ENCODE data around the gene PPP2R2B. TPM values are rescaled to one million over a fixed set of nuclear protein-coding genes. Genes with fewer than 3 reads are reported as not detected.
"Not testable (repeated sequence)": the region's sequence is repeated elsewhere in the genome, so short reads cannot be mapped to it uniquely, and the experiment has no call there.

Gene PPP2R2B
- total and polyA plus RNA-seq, 4 donors: 2.0 to 27.3 (median 12.0) TPM

DNA sequence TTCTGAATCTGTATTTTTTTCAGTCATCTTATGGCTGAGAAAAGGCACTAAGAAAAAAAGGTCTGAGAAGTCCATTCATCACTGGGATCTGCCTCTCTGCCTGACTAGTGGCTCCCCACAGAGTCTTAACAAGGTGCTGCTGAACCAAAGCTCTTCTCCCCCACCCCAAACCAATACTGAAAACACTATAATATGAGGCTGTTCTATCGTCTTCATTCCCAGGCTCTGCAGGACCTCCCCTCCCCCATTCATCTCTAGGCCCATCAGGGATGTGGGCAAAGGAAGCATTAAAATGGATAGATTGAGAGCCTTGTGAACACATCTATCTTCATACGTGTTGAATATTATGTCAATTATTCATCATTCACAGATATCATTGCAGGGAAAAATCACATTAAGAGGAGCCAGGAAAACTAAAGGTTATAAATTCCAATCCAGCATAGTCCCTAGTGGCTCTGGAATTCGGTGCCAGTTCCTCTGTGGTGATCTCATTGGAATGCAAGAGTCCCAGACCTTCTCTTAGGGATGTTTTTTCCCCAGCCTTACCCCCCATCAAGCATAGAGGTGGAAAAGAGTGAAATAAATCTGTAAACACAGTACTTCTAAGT lies 318.2 kb downstream of the PPP2R2B start:
- ATAC-seq (ENCODE audit: low FRiP score): no peak
- Histone ChIP-seq H3K4me3 (ENCODE audit: low read length in 2 of 2) (no peak overlapping the region), H3K4me1 (ENCODE audit: control insufficient read depth in 1 of 2, insufficient read depth in 2 of 2, low read length in 2 of 2) (peaks cover 0 to 7% of the 10 kb centered on the region in 2 donors), H3K9me3 (ENCODE audit: control insufficient read depth, low read length) (no peaks in the 10 kb centered on the region), H3K27me3 (ENCODE audit: control insufficient read depth in 1 of 2, insufficient read depth in 2 of 2, low read length in 1 of 2) (no peaks in the 10 kb centered on the region), H3K36me3 (ENCODE audit: control insufficient read depth in 1 of 2, insufficient read depth in 2 of 2, low read length in 1 of 2) (no peaks in the 10 kb centered on the region), H3K27ac (ENCODE audit: low read depth in 1 of 2, low read length in 2 of 2) (peak overlapping the region in 1 of 2 donors; percentile 44)
- no peak for DNase-seq
- intact Hi-C loops (cut with DNase I): no loop called here
- WGBS, 2 donors: 10% methylated on average over 3 of the region's 3 CpGs

GRCh38 chr5:146556884-146557283 lies 321.7 kb downstream of the PPP2R2B start:
- H3K27me3 ChIP-seq (ENCODE audit: control insufficient read depth in 1 of 2, insufficient read depth in 2 of 2, low read length in 1 of 2); H3K4me1 ChIP-seq (ENCODE audit: control insufficient read depth in 1 of 2, insufficient read depth in 2 of 2, low read length in 2 of 2); H3K4me3 ChIP-seq (ENCODE audit: low read length in 2 of 2); H3K9me3 ChIP-seq (ENCODE audit: control insufficient read depth, low read length); ATAC-seq (ENCODE audit: low FRiP score); intact Hi-C loops (cut with DNase I); DNase-seq; H3K27ac ChIP-seq (ENCODE audit: low read depth in 1 of 2, low read length in 2 of 2); H3K36me3 ChIP-seq (ENCODE audit: control insufficient read depth in 1 of 2, insufficient read depth in 2 of 2, low read length in 1 of 2): not testable (repeated sequence)
- 89 to 94% methylated on average over 4 of the region's 4 CpGs for WGBS, 2 donors

GRCh38 chr5:146553446-146553845 lies 325.1 kb downstream of the PPP2R2B start:
- DNase-seq: no peak
- intact Hi-C loops (cut with DNase I): no loop called here
- Histone ChIP-seq H3K27ac (ENCODE audit: low read depth in 1 of 2, low read length in 2 of 2) (no peak overlapping the region), H3K9me3 (ENCODE audit: control insufficient read depth, low read length) (no peaks in the 10 kb centered on the region), H3K4me1 (ENCODE audit: control insufficient read depth in 1 of 2, insufficient read depth in 2 of 2, low read length in 2 of 2) (no peaks in the 10 kb centered on the region), H3K36me3 (ENCODE audit: control insufficient read depth in 1 of 2, insufficient read depth in 2 of 2, low read length in 1 of 2) (no peaks in the 10 kb centered on the region), H3K4me3 (ENCODE audit: low read length in 2 of 2) (no peak overlapping the region), H3K27me3 (ENCODE audit: control insufficient read depth in 1 of 2, insufficient read depth in 2 of 2, low read length in 1 of 2) (no peaks in the 10 kb centered on the region)
- no peak for ATAC-seq (ENCODE audit: low FRiP score)
- WGBS, 2 donors: 55 to 66% methylated on average over 3 of the region's 3 CpGs

- no peaks in the 10 kb centered on the region for H3K9me3 ChIP-seq (ENCODE audit: control insufficient read depth, low read length)
- no peak for ATAC-seq (ENCODE audit: low FRiP score)
- H3K27me3 ChIP-seq (ENCODE audit: control insufficient read depth in 1 of 2, insufficient read depth in 2 of 2, low read length in 1 of 2): no peaks in the 10 kb centered on the region
- no peak for DNase-seq
- H3K36me3 ChIP-seq (ENCODE audit: control insufficient read depth in 1 of 2, insufficient read depth in 2 of 2, low read length in 1 of 2): no peaks in the 10 kb centered on the region
- H3K4me3 ChIP-seq (ENCODE audit: low read length in 2 of 2): no peak overlapping the region
- no peak overlapping the region for H3K27ac ChIP-seq (ENCODE audit: low read depth in 1 of 2, low read length in 2 of 2)
- intact Hi-C loops (cut with DNase I): loop anchor here in 1 of 2 donors (10.0 kb wide), 1 partner anchor 325 kb away; the partner anchor contains the start of gene PPP2R2B
- H3K4me1 ChIP-seq (ENCODE audit: control insufficient read depth in 1 of 2, insufficient read depth in 2 of 2, low read length in 2 of 2): no peaks in the 10 kb centered on the region
Measured at GRCh38 chr5:146549615-146550014, 328.9 kb downstream of the PPP2R2B start.

- 41 to 51% methylated on average over 2 of the region's 2 CpGs for WGBS, 2 donors
- Histone ChIP-seq H3K27ac (ENCODE audit: low read depth in 1 of 2, low read length in 2 of 2) (no peak overlapping the region), H3K36me3 (ENCODE audit: control insufficient read depth in 1 of 2, insufficient read depth in 2 of 2, low read length in 1 of 2) (no peaks in the 10 kb centered on the region), H3K4me1 (ENCODE audit: control insufficient read depth in 1 of 2, insufficient read depth in 2 of 2, low read length in 2 of 2) (no peaks in the 10 kb centered on the region), H3K27me3 (ENCODE audit: control insufficient read depth in 1 of 2, insufficient read depth in 2 of 2, low read length in 1 of 2) (no peaks in the 10 kb centered on the region), H3K4me3 (ENCODE audit: low read length in 2 of 2) (no peak overlapping the region), H3K9me3 (ENCODE audit: control insufficient read depth, low read length) (no peaks in the 10 kb centered on the region)
- no peak for ATAC-seq (ENCODE audit: low FRiP score)
- DNase-seq: no peak
- intact Hi-C loops (cut with DNase I): loop anchor here in 1 of 2 donors (10.0 kb wide), 1 partner anchor 326 kb away; the partner anchor contains the start of gene PPP2R2B
Measured at GRCh38 chr5:146548781-146549449, 329.6 kb downstream of the PPP2R2B start.

GRCh38 chr5:146544232-146544631 lies 334.3 kb downstream of the PPP2R2B start:
- ATAC-seq (ENCODE audit: low FRiP score) (no peak), DNase-seq (no peak)
- Histone ChIP-seq H3K4me3 (ENCODE audit: low read length in 2 of 2) (no peak overlapping the region), H3K27me3 (ENCODE audit: control insufficient read depth in 1 of 2, insufficient read depth in 2 of 2, low read length in 1 of 2) (no peaks in the 10 kb centered on the region), H3K36me3 (ENCODE audit: control insufficient read depth in 1 of 2, insufficient read depth in 2 of 2, low read length in 1 of 2) (no peaks in the 10 kb centered on the region), H3K9me3 (ENCODE audit: control insufficient read depth, low read length) (no peaks in the 10 kb centered on the region), H3K4me1 (ENCODE audit: control insufficient read depth in 1 of 2, insufficient read depth in 2 of 2, low read length in 2 of 2) (no peaks in the 10 kb centered on the region), H3K27ac (ENCODE audit: low read depth in 1 of 2, low read length in 2 of 2) (no peak overlapping the region)
- intact Hi-C loops (cut with DNase I): loop anchor here in 1 of 2 donors (5.0 to 10.0 kb wide), 2 partner anchors 331 to 423 kb away; partner anchors contain the start of gene PPP2R2B

DNA sequence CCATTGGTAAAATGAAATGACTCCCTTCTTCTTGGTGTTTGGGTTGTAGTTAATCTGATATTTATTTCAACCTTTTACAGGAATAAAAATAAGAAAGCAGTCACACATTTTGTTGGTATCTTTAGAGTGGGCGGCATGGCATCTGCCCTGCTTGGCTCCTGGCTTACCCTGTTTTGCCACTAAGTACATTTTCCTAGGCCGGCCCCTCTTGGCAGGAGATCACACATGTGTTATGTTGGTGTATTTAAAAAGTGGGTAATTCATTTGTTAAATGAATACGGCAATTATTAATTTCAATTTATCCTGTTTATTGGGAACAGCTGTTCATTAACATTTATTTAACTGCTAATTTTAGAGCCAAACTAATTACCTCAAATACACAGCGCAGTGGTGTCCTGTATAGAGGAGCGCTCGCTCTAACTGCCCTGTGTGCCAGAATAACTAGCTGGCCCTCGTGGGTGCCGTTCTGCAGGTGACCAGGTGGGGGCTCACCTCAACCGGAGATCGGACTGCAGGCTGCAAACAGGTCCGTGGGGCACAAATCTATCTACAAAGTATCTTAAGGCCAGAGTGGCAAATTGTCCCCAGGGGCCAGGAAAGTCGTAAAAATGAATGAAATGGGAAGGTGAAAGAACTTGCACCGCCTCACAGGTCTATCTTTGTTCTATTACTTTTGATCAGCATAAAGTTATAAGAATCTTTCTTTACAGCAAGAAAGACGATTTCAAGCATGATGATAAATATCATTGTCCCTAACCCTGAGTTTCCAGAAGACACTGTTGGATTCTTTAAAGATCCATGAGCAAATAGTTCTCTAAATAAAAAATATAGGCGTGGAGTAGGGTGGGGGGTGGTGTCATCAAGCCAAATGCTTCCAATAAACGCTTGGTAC lies 336.4 kb downstream of the PPP2R2B start:
- intact Hi-C loops (cut with DNase I): loop anchor here (2.0 to 10.0 kb wide), 3 partner anchors 333 to 425 kb away; partner anchors contain the start of gene PPP2R2B (in 1 of the 2)

DNA sequence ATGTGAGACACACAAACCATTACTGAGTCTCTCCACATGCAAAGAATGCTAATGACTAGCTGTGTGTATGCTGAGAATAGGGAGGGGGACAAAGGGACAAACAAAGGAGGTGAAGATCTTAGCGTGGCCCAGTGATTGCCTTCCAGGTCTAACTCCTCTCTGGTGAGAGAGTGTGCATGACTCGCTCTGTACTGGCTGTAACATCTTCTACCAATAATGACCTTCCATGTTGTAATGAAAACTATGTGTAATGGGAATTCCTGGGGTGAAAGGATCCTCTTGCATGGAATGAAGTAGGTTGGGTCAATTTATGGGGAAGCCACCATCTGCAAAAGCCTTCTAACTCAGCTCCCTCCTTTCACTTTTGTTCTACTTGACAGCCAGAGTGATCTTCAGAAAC lies 338.1 kb downstream of the PPP2R2B start:
- ATAC-seq (ENCODE audit: low FRiP score) (no peak), DNase-seq (no peak)
- Histone ChIP-seq H3K4me1 (ENCODE audit: control insufficient read depth in 1 of 2, insufficient read depth in 2 of 2, low read length in 2 of 2) (no peaks in the 10 kb centered on the region), H3K9me3 (ENCODE audit: control insufficient read depth, low read length) (no peaks in the 10 kb centered on the region), H3K4me3 (ENCODE audit: low read length in 2 of 2) (no peak overlapping the region), H3K36me3 (ENCODE audit: control insufficient read depth in 1 of 2, insufficient read depth in 2 of 2, low read length in 1 of 2) (no peaks in the 10 kb centered on the region), H3K27ac (ENCODE audit: low read depth in 1 of 2, low read length in 2 of 2) (no peak overlapping the region), H3K27me3 (ENCODE audit: control insufficient read depth in 1 of 2, insufficient read depth in 2 of 2, low read length in 1 of 2) (no peaks in the 10 kb centered on the region)
- intact Hi-C loops (cut with DNase I): loop anchor here in 1 of 2 donors (5.0 to 10.0 kb wide), 2 partner anchors 334 to 427 kb away; partner anchors contain the start of gene PPP2R2B
- WGBS, 2 donors: 73 to 87% methylated on average over 2 of the region's 2 CpGs

More for the DNA sequence above, 336.4 kb downstream of the PPP2R2B start:
- peak; percentile 73 to 92 for DNase-seq
- Histone ChIP-seq H3K9me3 (ENCODE audit: control insufficient read depth, low read length) (no peaks in the 10 kb centered on the region), H3K36me3 (ENCODE audit: control insufficient read depth in 1 of 2, insufficient read depth in 2 of 2, low read length in 1 of 2) (no peaks in the 10 kb centered on the region), H3K27ac (ENCODE audit: low read depth in 1 of 2, low read length in 2 of 2) (no peak overlapping the region), H3K27me3 (ENCODE audit: control insufficient read depth in 1 of 2, insufficient read depth in 2 of 2, low read length in 1 of 2) (no peaks in the 10 kb centered on the region), H3K4me3 (ENCODE audit: low read length in 2 of 2) (no peak overlapping the region), H3K4me1 (ENCODE audit: control insufficient read depth in 1 of 2, insufficient read depth in 2 of 2, low read length in 2 of 2) (no peaks in the 10 kb centered on the region)
- WGBS, 2 donors: 17 to 20% methylated on average over 16 of the region's 16 CpGs
- peak; percentile 86 for ATAC-seq (ENCODE audit: low FRiP score)

All from aorta (tissue), 5 donors.